Activated CD4-positive, alpha-beta T cell treated with anti-CD3 and anti-CD28 coated beads, Interleukin-10, Interleukin-2, amounts not matched to agents 100 ng/mL and 50 ng/mL, durations not matched to agents 16 hours and 8 hours (primary cell): Measurements from ENCODE around the gene RALGDS.
A peak's percentile ranks its signal among the peaks of the same experiment; 100 is the strongest.
"Not testable (repeated sequence)": the region's sequence is repeated elsewhere in the genome, so short reads cannot be mapped to it uniquely, and the experiment has no call there.

Experiments used
- DNase-seq: peaks from one replicate; pipeline ENCODE4 v3.0.0-alpha.2; 2020

RALGDS gene

GRCh38 chr9:133103987-133104505 lies 17.0 kb downstream of the RALGDS start:
- no peak for DNase-seq

- peak; percentile 42 for DNase-seq
Measured at GRCh38 chr9:133103183-133103986, 17.7 kb downstream of the RALGDS start.

GRCh38 chr9:133102190-133103021 lies 18.6 kb downstream of the RALGDS start:
- no peak for DNase-seq

GRCh38 chr9:133101356-133102189 lies 19.5 kb downstream of the RALGDS start:
- DNase-seq, result no peak

GRCh38 chr9:133100506-133101355 lies 20.3 kb downstream of the RALGDS start:
- no peak for DNase-seq

- DNase-seq, result no peak
Measured at GRCh38 chr9:133099726-133100505, 21.1 kb downstream of the RALGDS start.

GRCh38 chr9:133098871-133099270 lies 22.2 kb downstream of the RALGDS start:
- DNase-seq, result no peak

- DNase-seq, result no peak
Measured at GRCh38 chr9:133098104-133098754, 22.8 kb downstream of the RALGDS start.

- DNase-seq, result no peak
Measured at GRCh38 chr9:133094842-133095393, 26.1 kb downstream of the RALGDS start.

GRCh38 chr9:133094351-133094750 lies 26.7 kb downstream of the RALGDS start:
- not testable (repeated sequence) for DNase-seq

- DNase-seq, result no peak
Measured at GRCh38 chr9:133090752-133091385, 30.2 kb downstream of the RALGDS start.

- DNase-seq, result no peak
Measured at GRCh38 chr9:133090187-133090586, 30.9 kb downstream of the RALGDS start.

- no peak for DNase-seq
Measured at GRCh38 chr9:133089271-133089671, 31.8 kb downstream of the RALGDS start.

GRCh38 chr9:133088756-133089155 lies 32.3 kb downstream of the RALGDS start:
- no peak for DNase-seq

- no peak for DNase-seq
Measured at GRCh38 chr9:133088146-133088750, 32.8 kb downstream of the RALGDS start.

GRCh38 chr9:133087429-133088145 lies 33.5 kb downstream of the RALGDS start:
- no peak for DNase-seq

- no peak for DNase-seq
Measured at GRCh38 chr9:133086894-133087293, 34.1 kb downstream of the RALGDS start.

GRCh38 chr9:133086212-133086860 lies 34.7 kb downstream of the RALGDS start:
- DNase-seq, result not testable (repeated sequence)
